MM.1S (cell line): Measurements from ENCODE around the gene FCGBP.

Source experiments
- DNase-seq: peaks from one replicate; pipeline ENCODE4 v3.0.0-alpha.2; 2015
- H2AFZ ChIP-seq: fragments of 300-600 bp; sonication (generic); 2 replicates; pipeline ENCODE4 v1.6.0; 2016; ENCODE audit warnings: antibody characterized with exemption, low read length
- H3F3A ChIP-seq: fragments of 300-600 bp; sonication (generic); 2 replicates; pipeline ENCODE4 v1.6.1; 2016; ENCODE audit warnings: mild to moderate bottlenecking, antibody characterized with exemption, low read length, moderate library complexity, mixed read lengths; ENCODE audit not compliant: insufficient read depth
- H3K27ac ChIP-seq: fragments of 300-600 bp; sonication (generic); 2 replicates; pipeline ENCODE4 v1.5.1; 2016; ENCODE audit warnings: mild to moderate bottlenecking, low read length
- H3K27me3 ChIP-seq: fragments of 300-600 bp; sonication (generic); replicated peaks from 2 replicates; pipeline ENCODE4 v1.6.0; 2016; ENCODE audit warnings: low read length; ENCODE audit not compliant: insufficient read depth
- H3K36me3 ChIP-seq: fragments of 300-600 bp; sonication (generic); replicated peaks from 2 replicates; pipeline ENCODE4 v1.6.1; 2016; ENCODE audit warnings: mild to moderate bottlenecking, low read length, mixed read lengths; ENCODE audit not compliant: insufficient read depth
- H3K4me1 ChIP-seq: fragments of 300-600 bp; sonication (generic); 2 replicates; pipeline ENCODE4 v1.6.1; 2016; ENCODE audit warnings: low read length, mixed read lengths
- H3K4me2 ChIP-seq: fragments of 300-600 bp; sonication (generic); 2 replicates; pipeline ENCODE4 v1.6.0; 2016; ENCODE audit warnings: low read depth, low read length
- H3K4me3 ChIP-seq: fragments of 300-600 bp; sonication (generic); 2 replicates; pipeline ENCODE4 v1.5.1; 2016; ENCODE audit warnings: low read length, mixed read lengths
- H3K79me2 ChIP-seq: fragments of 300-600 bp; sonication (generic); 2 replicates; pipeline ENCODE4 v1.6.1; 2016; ENCODE audit warnings: mixed run types, low read length, mixed read lengths
- H3K9ac ChIP-seq: fragments of 300-600 bp; sonication (generic); 2 replicates; pipeline ENCODE4 v1.6.1; 2016; ENCODE audit warnings: low read length, mixed read lengths
- H3K9me2 ChIP-seq: fragments of 300-600 bp; sonication (generic); replicated peaks from 2 replicates; pipeline ENCODE4 v1.6.1; 2016; ENCODE audit warnings: mild to moderate bottlenecking, low read length, mixed read lengths; ENCODE audit not compliant: insufficient read depth
- H3K9me3 ChIP-seq: fragments of 300-600 bp; sonication (generic); replicated peaks from 2 replicates; pipeline ENCODE4 v1.6.1; 2016; ENCODE audit warnings: mild to moderate bottlenecking, low read length, mixed read lengths; ENCODE audit not compliant: insufficient read depth
- H4K20me1 ChIP-seq: fragments of 300-600 bp; sonication (generic); 2 replicates; pipeline ENCODE4 v1.6.1; 2016; ENCODE audit warnings: mild to moderate bottlenecking, low read length, moderate library complexity, mixed read lengths; ENCODE audit not compliant: insufficient read depth
- EZH2 ChIP-seq: fragments of 300-600 bp; sonication (generic); optimal IDR thresholded peaks from 2 replicates; pipeline ENCODE3; 2017; ENCODE audit warnings: low read depth, mild to moderate bottlenecking, antibody characterized with exemption, low read length, mixed read lengths
- EZH2phosphoT487 ChIP-seq: fragments of 300-600 bp; sonication (generic); IDR thresholded peaks from 2 replicates; pipeline ENCODE4 v1.6.1; 2018; ENCODE audit warnings: antibody characterized with exemption, low read length
- TF ChIP-seq, protein P1 (sequence below): fragments of 300-600 bp; sonication (generic); IDR thresholded peaks from 2 replicates; pipeline ENCODE4 v1.5.1; 2016; ENCODE audit warnings: antibody characterized with exemption, low read length, mixed read lengths

Gene FCGBP

DNA sequence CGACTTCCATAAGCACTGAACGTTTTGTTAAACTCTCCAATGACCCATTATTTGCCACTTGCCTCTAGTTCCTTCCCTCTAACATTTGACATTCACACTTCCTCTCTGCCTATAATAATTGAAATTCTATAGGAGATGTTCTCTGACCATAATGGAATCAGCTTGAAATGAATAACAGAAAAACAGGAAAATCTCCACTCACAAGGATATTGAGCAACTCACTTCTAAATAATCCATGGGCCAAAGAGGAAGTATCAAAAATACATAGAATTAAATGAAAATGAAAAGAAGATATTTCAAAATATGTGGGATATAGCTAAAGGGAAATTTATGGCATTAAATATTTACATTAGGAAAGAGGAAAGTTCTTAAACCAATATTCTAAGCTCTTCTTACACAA lies 3.4 kb upstream of the FCGBP start:
- peaks cover 26% of the 10 kb centered on the region for H3K4me1 ChIP-seq
- no peaks in the 10 kb centered on the region for H4K20me1 ChIP-seq
- H3K36me3 ChIP-seq: no peaks in the 10 kb centered on the region
- no peaks in the 10 kb centered on the region for H3K27me3 ChIP-seq
- no peak overlapping the region for H3K9ac ChIP-seq
- no peaks in the 10 kb centered on the region for H3K9me2 ChIP-seq
- no peaks in the 10 kb centered on the region for H3K9me3 ChIP-seq
- TF ChIP-seq, protein P1, sequence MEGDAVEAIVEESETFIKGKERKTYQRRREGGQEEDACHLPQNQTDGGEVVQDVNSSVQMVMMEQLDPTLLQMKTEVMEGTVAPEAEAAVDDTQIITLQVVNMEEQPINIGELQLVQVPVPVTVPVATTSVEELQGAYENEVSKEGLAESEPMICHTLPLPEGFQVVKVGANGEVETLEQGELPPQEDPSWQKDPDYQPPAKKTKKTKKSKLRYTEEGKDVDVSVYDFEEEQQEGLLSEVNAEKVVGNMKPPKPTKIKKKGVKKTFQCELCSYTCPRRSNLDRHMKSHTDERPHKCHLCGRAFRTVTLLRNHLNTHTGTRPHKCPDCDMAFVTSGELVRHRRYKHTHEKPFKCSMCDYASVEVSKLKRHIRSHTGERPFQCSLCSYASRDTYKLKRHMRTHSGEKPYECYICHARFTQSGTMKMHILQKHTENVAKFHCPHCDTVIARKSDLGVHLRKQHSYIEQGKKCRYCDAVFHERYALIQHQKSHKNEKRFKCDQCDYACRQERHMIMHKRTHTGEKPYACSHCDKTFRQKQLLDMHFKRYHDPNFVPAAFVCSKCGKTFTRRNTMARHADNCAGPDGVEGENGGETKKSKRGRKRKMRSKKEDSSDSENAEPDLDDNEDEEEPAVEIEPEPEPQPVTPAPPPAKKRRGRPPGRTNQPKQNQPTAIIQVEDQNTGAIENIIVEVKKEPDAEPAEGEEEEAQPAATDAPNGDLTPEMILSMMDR: no peak
- TF ChIP-seq EZH2 (no peak), EZH2phosphoT487 (no peak)
- H3K79me2 ChIP-seq: no peaks in the 10 kb centered on the region
- H3K4me2 ChIP-seq: no peak overlapping the region
- peaks cover 18% of the 10 kb centered on the region for H3F3A ChIP-seq
- H3K27ac ChIP-seq: no peak overlapping the region
- H2AFZ ChIP-seq: no peak overlapping the region
- no peak overlapping the region for H3K4me3 ChIP-seq
- DNase-seq: no peak

DNA sequence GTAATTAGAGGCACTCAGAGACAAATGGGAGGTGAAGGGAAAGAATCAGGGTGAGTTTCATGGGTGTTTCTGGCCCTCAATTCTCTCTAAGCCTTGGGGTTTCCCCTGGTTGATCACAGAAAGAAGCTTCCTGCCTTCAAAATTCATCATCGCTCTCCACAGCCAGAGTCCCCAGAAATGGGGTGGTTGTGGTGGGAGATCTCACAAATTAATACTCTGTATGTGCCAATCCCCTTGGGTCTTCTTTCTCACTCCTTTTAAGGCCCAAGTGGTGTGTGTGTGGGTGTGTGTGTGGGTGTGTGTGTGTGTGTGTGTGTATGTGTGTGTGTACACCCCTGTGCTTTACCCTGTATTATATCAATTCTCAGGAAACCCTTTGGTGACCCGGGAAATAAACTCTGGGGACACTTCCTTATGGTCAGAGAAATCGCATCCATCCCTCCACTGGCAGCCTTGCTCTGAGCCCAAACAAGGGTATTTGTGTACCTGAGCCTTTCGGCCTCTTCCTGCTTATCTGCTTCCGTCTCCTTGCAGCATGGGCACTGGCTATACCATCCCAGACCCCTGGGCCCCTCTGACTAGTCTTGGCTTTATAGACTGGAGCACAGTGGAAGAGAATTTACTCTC lies 2.8 kb upstream of the FCGBP start:
- Histone ChIP-seq H3K36me3 (no peaks in the 10 kb centered on the region), H3K4me1 (peaks cover 23% of the 10 kb centered on the region), H3K9ac (no peak overlapping the region), H3K27me3 (no peaks in the 10 kb centered on the region), H2AFZ (no peak overlapping the region), H3F3A (peaks cover 15% of the 10 kb centered on the region), H3K27ac (no peak overlapping the region), H3K4me3 (no peak overlapping the region), H3K9me3 (no peaks in the 10 kb centered on the region), H4K20me1 (no peaks in the 10 kb centered on the region), H3K9me2 (no peaks in the 10 kb centered on the region), H3K4me2 (no peak overlapping the region), H3K79me2 (no peaks in the 10 kb centered on the region)
- DNase-seq: peak; percentile 13
- no peak for TF ChIP-seq EZH2phosphoT487
- TF ChIP-seq, protein P1: no peak

DNA sequence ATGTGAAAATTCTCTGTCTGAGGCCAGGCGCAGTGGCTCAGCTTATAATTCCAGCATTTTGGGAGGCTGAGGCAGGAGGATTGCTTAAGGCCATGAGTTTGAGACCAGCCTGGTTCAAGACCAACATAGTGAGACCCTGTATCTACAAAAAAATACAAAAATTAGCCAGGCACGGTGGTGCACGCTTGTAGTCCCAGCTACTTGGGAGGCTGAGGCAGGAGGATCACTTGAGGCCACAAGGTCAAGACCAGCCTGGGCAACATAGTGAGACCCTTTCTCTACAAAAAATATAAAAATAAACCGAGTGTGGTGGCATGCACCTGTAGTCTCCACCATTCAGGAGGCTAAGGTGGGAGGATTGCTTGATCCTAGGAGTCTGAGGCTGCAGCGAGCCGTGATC lies 2.2 kb upstream of the FCGBP start:
- TF ChIP-seq EZH2phosphoT487: no peak
- no peak for TF ChIP-seq EZH2
- TF ChIP-seq, protein P1: no peak
- Histone ChIP-seq H3K4me3 (no peak overlapping the region), H3K27ac (no peak overlapping the region), H3K9me3 (no peaks in the 10 kb centered on the region), H3K4me1 (peaks cover 20% of the 10 kb centered on the region), H3K27me3 (no peaks in the 10 kb centered on the region), H3K79me2 (no peaks in the 10 kb centered on the region), H3K9ac (no peak overlapping the region), H3K9me2 (no peaks in the 10 kb centered on the region), H2AFZ (no peak overlapping the region), H4K20me1 (no peaks in the 10 kb centered on the region), H3K4me2 (no peak overlapping the region), H3F3A (peaks cover 9% of the 10 kb centered on the region), H3K36me3 (no peaks in the 10 kb centered on the region)
- DNase-seq: no peak
